AG04449 (cell line): Measurements from ENCODE around the gene CPA5.

Experiments
- CTCF ChIA-PET: fragments of 350-600 bp; formaldehyde crosslinking; extraction: SDS; loops from one replicate; lab custom pipeline; 2021; ENCODE audit warnings: antibody characterized with exemption; lab: Yijun Ruan, JAX
- POLR2A ChIA-PET: fragments of 400-600, 350-600 bp; formaldehyde crosslinking; extraction: SDS; loops from one replicate; lab custom pipeline; 2020; ENCODE audit warnings: antibody characterized with exemption, inconsistent platforms; lab: Yijun Ruan, JAX
- DNase-seq: peaks from one replicate; pipeline ENCODE4 v3.0.0-alpha.2; 2010; ENCODE audit warnings: low read depth, low spot score
- H3K4me3 ChIP-seq: 2 replicates; pipeline ENCODE4 v1.5.1; 2011; ENCODE audit warnings: low read depth, mild to moderate bottlenecking, control low read depth, low read length
- TF ChIP-seq, protein P1 (sequence below): IDR thresholded peaks from one replicate; pipeline ENCODE4 v1.5.1; 2011; ENCODE audit warnings: mild to moderate bottlenecking, moderate library complexity, low read length, control low read depth, inconsistent platforms; ENCODE audit not compliant: insufficient read depth; ENCODE audit errors: missing control alignments

CPA5 gene

DNA sequence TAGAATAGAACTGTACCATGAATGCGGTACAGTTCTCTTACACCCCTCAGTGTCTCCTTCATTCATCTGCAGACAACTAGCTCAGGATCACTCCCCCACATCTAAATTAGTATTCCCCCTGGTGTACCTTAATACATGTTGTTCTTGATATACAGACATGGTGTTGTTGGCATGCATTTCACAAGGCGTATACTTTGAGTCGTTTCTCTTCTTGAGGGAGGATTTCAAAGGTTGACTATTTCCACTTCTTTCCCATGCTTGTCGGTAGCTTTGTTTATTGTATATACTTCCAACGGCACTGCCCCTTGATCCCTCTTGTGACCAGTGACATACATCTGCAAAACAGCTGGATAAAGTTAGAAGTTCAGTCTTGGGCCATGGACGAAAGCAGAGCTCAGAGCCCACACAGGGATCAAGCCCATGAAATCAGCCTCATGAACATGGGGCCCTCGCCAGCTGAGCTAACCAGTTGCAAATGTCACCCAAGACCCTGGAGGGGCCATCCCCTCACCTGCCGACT lies 43.1 kb upstream of the CPA5 start:
- TF ChIP-seq, protein P1, sequence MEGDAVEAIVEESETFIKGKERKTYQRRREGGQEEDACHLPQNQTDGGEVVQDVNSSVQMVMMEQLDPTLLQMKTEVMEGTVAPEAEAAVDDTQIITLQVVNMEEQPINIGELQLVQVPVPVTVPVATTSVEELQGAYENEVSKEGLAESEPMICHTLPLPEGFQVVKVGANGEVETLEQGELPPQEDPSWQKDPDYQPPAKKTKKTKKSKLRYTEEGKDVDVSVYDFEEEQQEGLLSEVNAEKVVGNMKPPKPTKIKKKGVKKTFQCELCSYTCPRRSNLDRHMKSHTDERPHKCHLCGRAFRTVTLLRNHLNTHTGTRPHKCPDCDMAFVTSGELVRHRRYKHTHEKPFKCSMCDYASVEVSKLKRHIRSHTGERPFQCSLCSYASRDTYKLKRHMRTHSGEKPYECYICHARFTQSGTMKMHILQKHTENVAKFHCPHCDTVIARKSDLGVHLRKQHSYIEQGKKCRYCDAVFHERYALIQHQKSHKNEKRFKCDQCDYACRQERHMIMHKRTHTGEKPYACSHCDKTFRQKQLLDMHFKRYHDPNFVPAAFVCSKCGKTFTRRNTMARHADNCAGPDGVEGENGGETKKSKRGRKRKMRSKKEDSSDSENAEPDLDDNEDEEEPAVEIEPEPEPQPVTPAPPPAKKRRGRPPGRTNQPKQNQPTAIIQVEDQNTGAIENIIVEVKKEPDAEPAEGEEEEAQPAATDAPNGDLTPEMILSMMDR, result no peak

DNA sequence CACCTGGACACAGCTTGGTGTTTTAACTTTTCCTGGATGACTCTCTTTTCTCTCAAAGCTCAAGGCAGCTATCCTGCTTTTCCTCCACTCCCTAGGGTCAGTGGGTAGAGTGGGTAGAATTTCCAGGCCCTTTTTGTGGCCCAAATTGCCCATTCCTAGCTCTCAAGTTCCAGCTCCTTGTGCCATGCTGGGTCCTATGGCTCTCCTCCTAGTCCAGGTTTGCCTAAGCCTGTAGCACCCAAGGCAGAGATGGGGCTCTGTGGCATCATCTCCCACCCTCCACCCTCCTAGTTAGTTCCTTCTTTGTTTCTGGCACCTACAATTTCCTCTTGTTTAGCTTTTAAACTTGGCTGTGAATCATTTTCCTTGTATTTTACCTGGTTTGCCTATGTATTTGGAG lies 42.0 kb upstream of the CPA5 start:
- H3K4me3 ChIP-seq, result no peak overlapping the region
- CTCF ChIA-PET, result no interaction called here
- POLR2A ChIA-PET, result no interaction called here
- no peak for DNase-seq
- TF ChIP-seq, protein P1, result no peak

More for the DNA sequence above, 43.1 kb upstream of the CPA5 start:
- H3K4me3 ChIP-seq, result no peak overlapping the region
- ChIA-PET CTCF (interaction anchor here (1.1 kb wide), 1 partner anchor 10 kb away, joined by 3 read pairs; no protein-coding TSS in a partner anchor), POLR2A (no interaction called here)
- no peak for DNase-seq

DNA sequence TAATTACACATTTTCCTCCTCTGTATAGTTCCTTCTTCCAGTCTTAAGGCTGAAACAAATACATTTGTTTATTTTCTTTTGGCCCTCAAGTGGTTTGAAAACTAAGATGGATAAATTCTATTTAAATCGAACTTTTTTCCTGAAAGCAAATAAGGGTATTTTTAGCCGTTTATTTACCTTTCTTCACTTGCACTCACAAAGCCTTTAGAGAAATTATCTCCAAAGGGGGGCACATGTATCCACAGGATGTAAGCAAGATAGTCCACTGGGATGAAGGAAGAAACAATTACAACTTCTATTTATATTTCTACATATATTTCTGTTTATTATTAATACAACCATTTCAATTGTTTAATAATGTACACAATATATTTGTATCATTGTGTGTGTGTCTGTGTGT lies 41.5 kb upstream of the CPA5 start:
- ChIA-PET POLR2A (no interaction called here), CTCF (interaction anchor here (0.8 kb wide), 1 partner anchor 232 kb away, joined by 3 read pairs; no protein-coding TSS in a partner anchor)
- no peak for DNase-seq
- TF ChIP-seq, protein P1, result no peak
- H3K4me3 ChIP-seq, result no peak overlapping the region

DNA sequence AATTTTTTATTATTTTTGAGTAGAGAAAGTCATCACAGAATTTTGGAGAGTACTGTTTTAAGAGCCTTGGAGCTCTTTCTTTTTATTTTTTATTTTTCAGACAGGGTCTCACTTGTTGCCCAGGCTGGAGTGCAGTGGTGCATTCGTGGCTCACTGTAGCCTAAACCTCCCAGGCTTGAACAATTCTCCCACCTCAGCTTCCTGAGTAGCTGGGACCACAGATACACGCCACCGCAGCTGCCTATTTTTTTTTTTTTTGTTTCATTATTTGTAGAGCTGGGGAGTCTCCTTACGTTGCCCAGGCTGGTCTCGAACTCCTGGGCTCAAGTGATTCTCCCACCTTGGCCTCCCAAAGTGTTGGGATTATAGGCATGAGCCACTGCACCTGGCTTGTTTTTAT lies 41.1 kb upstream of the CPA5 start:
- CTCF ChIA-PET, result interaction anchor here (0.8 kb wide), 1 partner anchor 232 kb away, joined by 3 read pairs; no protein-coding TSS in a partner anchor
- DNase-seq, result no peak
- no peak overlapping the region for H3K4me3 ChIP-seq
- TF ChIP-seq, protein P1, result no peak
- POLR2A ChIA-PET, result no interaction called here

DNA sequence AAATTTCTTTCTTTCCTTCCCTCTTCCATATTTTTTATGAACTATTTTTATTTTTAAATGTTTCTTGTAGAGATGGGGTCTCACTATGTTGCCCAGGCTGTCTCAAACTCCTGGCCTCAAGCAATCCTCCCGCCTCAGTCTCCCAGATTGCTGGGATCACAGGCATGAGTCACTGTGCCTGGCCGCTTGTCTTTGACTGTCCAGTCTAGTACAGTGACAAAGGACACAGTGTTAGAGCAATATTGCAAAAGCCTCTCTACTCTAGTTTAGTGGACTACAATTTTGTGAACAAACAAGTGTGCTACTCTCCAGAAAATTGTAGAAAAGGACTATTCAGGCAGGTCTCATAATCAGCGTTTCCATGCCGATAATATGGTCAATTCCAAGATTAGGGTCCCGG lies 40.6 kb upstream of the CPA5 start:
- TF ChIP-seq, protein P1, result no peak
- ChIA-PET CTCF (interaction anchor here (0.8 kb wide), 1 partner anchor 232 kb away, joined by 3 read pairs; no protein-coding TSS in a partner anchor), POLR2A (no interaction called here)
- H3K4me3 ChIP-seq, result no peak overlapping the region
- no peak for DNase-seq

DNA sequence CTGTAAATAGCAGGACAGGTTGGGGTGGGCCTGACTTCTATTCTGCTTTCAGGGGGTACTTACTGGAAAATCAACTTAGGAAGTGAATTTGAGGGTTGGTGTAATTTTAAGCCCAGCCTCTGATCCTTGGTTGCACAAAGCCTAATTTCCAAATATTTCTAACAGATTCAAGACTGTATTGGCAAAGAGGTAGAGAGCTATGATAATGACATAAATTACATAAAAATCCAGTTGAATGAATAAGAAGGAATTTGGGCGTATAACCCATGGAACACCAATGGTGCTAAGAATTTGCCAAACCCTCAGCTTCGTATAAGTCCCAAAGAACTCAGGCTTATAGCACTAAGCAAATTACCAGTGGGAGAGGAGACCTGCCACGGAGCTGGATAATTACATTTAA lies 39.7 kb upstream of the CPA5 start:
- TF ChIP-seq, protein P1, result no peak
- POLR2A ChIA-PET, result interaction anchor here (0.6 kb wide), 1 partner anchor 12 kb away, joined by 3 read pairs; the partner anchor contains the start of gene CPA4
- H3K4me3 ChIP-seq, result no peak overlapping the region
- CTCF ChIA-PET, result no interaction called here
- no peak for DNase-seq
